ENCODE results near the gene NECTIN2.
"Not testable (repeated sequence)": the region's sequence is repeated elsewhere in the genome, so short reads cannot be mapped to it uniquely, and the experiment has no call there.

The NECTIN2 gene

GRCh38 chr19:44903216-44903601 is 57.1 kb downstream of the NECTIN2 start:
- ATAC-seq (peak; percentile 32), DNase-seq (no peak)
- H3K9me3 Mint-ChIP-seq = no peaks in the 10 kb centered on the region
- no peak overlapping the region for H3K4me3 Mint-ChIP-seq
- peaks cover 35% of the 10 kb centered on the region for H3K27me3 Mint-ChIP-seq
- peaks cover 22% of the 10 kb centered on the region for H3K4me1 Mint-ChIP-seq
- H3K27ac Mint-ChIP-seq = no peak overlapping the region

GRCh38 chr19:44903602-44904425 is 57.7 kb downstream of the NECTIN2 start:
- H3K4me3 Mint-ChIP-seq = no peak overlapping the region
- peaks cover 35% of the 10 kb centered on the region for H3K27me3 Mint-ChIP-seq
- no peak overlapping the region for H3K27ac Mint-ChIP-seq

GRCh38 chr19:44904426-44904994 is 58.4 kb downstream of the NECTIN2 start:
- no peak for DNase-seq

More at GRCh38 chr19:44903602-44904425, 57.7 kb downstream of the NECTIN2 start:
- Mint-ChIP-seq H3K9me3 (no peaks in the 10 kb centered on the region), H3K4me1 (peaks cover 22% of the 10 kb centered on the region)
- ATAC-seq (peak; percentile 56), DNase-seq (peak; percentile 71 to 76)

GRCh38 chr19:44905437-44906160 is 59.5 kb downstream of the NECTIN2 start, which contains the start of gene APOE:
Gene APOE (plus strand): TSS chr19:44905796. CDS start chr19:44906625, 829 bp downstream.
- peaks cover 49% of the 10 kb centered on the region for H3K27me3 Mint-ChIP-seq
- peak within 1 kb of the TSS; percentile 52 to 78 for H3K4me3 Mint-ChIP-seq
- H3K4me1 Mint-ChIP-seq = peaks cover 22% of the 10 kb centered on the region

More at GRCh38 chr19:44904426-44904994, 58.4 kb downstream of the NECTIN2 start:
- Mint-ChIP-seq H3K27me3 (peaks cover 40% of the 10 kb centered on the region), H3K9me3 (no peaks in the 10 kb centered on the region), H3K4me3 (no peak overlapping the region), H3K27ac (no peak overlapping the region), H3K4me1 (peaks cover 22% of the 10 kb centered on the region)
- ATAC-seq = no peak

GRCh38 chr19:44907613-44908012 is 61.5 kb downstream of the NECTIN2 start:
- ATAC-seq (no peak), DNase-seq (no peak)
- Mint-ChIP-seq H3K9me3 (no peaks in the 10 kb centered on the region), H3K27me3 (peaks cover 69% of the 10 kb centered on the region), H3K4me1 (peaks cover 25% of the 10 kb centered on the region), H3K4me3 (no peak overlapping the region), H3K27ac (no peak overlapping the region)

More at GRCh38 chr19:44905437-44906160, 59.5 kb downstream of the NECTIN2 start, which contains the start of gene APOE:
- DNase-seq = no peak
- ATAC-seq = peak; percentile 21
- Mint-ChIP-seq H3K9me3 (no peaks in the 10 kb centered on the region), H3K27ac (no peak within 1 kb of the TSS)

GRCh38 chr19:44908074-44908835 is 62.2 kb downstream of the NECTIN2 start:
- no peak for DNase-seq
- Mint-ChIP-seq H3K4me3 (no peak overlapping the region), H3K27ac (no peak overlapping the region), H3K4me1 (peaks cover 23% of the 10 kb centered on the region), H3K9me3 (no peaks in the 10 kb centered on the region), H3K27me3 (peaks cover 75% of the 10 kb centered on the region)
- no peak for ATAC-seq

GRCh38 chr19:44908836-44909261 is 62.8 kb downstream of the NECTIN2 start:
- H3K4me1 Mint-ChIP-seq = peaks cover 28% of the 10 kb centered on the region
- no peaks in the 10 kb centered on the region for H3K9me3 Mint-ChIP-seq
- H3K27me3 Mint-ChIP-seq = peaks cover 81% of the 10 kb centered on the region
- DNase-seq (no peak), ATAC-seq (no peak)
- H3K4me3 Mint-ChIP-seq = no peak overlapping the region
- H3K27ac Mint-ChIP-seq = no peak overlapping the region

GRCh38 chr19:44909775-44910174 is 63.7 kb downstream of the NECTIN2 start:
- Mint-ChIP-seq H3K4me1 (peaks cover 37% of the 10 kb centered on the region), H3K27me3 (peaks cover 89% of the 10 kb centered on the region)

GRCh38 chr19:44911896-44912295 is 65.8 kb downstream of the NECTIN2 start:
- DNase-seq, H3K27ac Mint-ChIP-seq, ATAC-seq, H3K4me3 Mint-ChIP-seq, H3K9me3 Mint-ChIP-seq: not testable (repeated sequence)
- Mint-ChIP-seq H3K27me3 (peaks cover 72% of the 10 kb centered on the region), H3K4me1 (peaks cover 24% of the 10 kb centered on the region)

More at GRCh38 chr19:44909775-44910174, 63.7 kb downstream of the NECTIN2 start:
- ATAC-seq (no peak), DNase-seq (no peak)
- Mint-ChIP-seq H3K4me3 (no peak overlapping the region), H3K27ac (no peak overlapping the region), H3K9me3 (no peaks in the 10 kb centered on the region)

- DNase-seq = no peak
- Mint-ChIP-seq H3K27ac (no peak overlapping the region), H3K27me3 (peaks cover 62% of the 10 kb centered on the region), H3K4me1 (peaks cover 24% of the 10 kb centered on the region), H3K9me3 (no peaks in the 10 kb centered on the region), H3K4me3 (no peak overlapping the region)
- ATAC-seq = no peak
Observed at GRCh38 chr19:44912854-44913253, 66.8 kb downstream of the NECTIN2 start.

- H3K27ac Mint-ChIP-seq, ATAC-seq, H3K9me3 Mint-ChIP-seq, DNase-seq: not testable (repeated sequence)
- peaks cover 60% of the 10 kb centered on the region for H3K27me3 Mint-ChIP-seq
- peaks cover 24% of the 10 kb centered on the region for H3K4me1 Mint-ChIP-seq
- peak overlapping the region; percentile 96 to 99 for H3K4me3 Mint-ChIP-seq
Observed at GRCh38 chr19:44913512-44914432, 67.7 kb downstream of the NECTIN2 start.

GRCh38 chr19:44914433-44915206 is 68.5 kb downstream of the NECTIN2 start, which contains the start of gene APOC1:
Gene APOC1 (plus strand): TSS chr19:44914608. CDS start chr19:44914892, 284 bp downstream.
- DNase-seq (peak; percentile 78 to 81), ATAC-seq (peak; percentile 97)
- Mint-ChIP-seq H3K4me1 (peaks cover 24% of the 10 kb centered on the region), H3K27me3 (peaks cover 54% of the 10 kb centered on the region), H3K4me3 (peak within 1 kb of the TSS; percentile 96 to 99), H3K27ac (peak within 1 kb of the TSS; percentile 98 to 99)
- not testable (repeated sequence) for H3K9me3 Mint-ChIP-seq

GRCh38 chr19:44924243-44924725 is 78.2 kb downstream of the NECTIN2 start:
- no peak overlapping the region for H3K27ac Mint-ChIP-seq
- no peak overlapping the region for H3K4me3 Mint-ChIP-seq

More at GRCh38 chr19:44924243-44924725, 78.2 kb downstream of the NECTIN2 start:
- H3K27me3 Mint-ChIP-seq = peaks cover 33% of the 10 kb centered on the region
- no peaks in the 10 kb centered on the region for H3K9me3 Mint-ChIP-seq
- H3K4me1 Mint-ChIP-seq = peaks cover 20% of the 10 kb centered on the region
- ATAC-seq (no peak), DNase-seq (no peak)

Data from stimulated activated naive CD8-positive, alpha-beta T cell treated with anti-CD3 and anti-CD28 coated beads, Interleukin-15, amount 100 ng/mL, for 72 hours (primary cell).